Nephron progenitor cell (in vitro differentiated cells): ENCODE results near the gene ZNF692.

Experiments used
- DNase-seq: peaks from one replicate; pipeline ENCODE4 v3.0.0; 2021
- H3K27ac Mint-ChIP-seq: 2 replicates; pipeline ENCODE4 v1.8.0; 2021; ENCODE audit warnings: mild to moderate bottlenecking, moderate library complexity, mixed read lengths
- H3K27me3 Mint-ChIP-seq: 2 replicates; pipeline ENCODE4 v1.8.0; 2021; ENCODE audit warnings: mild to moderate bottlenecking, low read depth, mixed read lengths; ENCODE audit not compliant: poor library complexity
- H3K36me3 Mint-ChIP-seq: 2 replicates; pipeline ENCODE4 v1.8.0; 2021; ENCODE audit warnings: low read depth, mixed read lengths
- H3K4me1 Mint-ChIP-seq: 2 replicates; pipeline ENCODE4 v1.8.0; 2021; ENCODE audit warnings: mixed read lengths
- H3K4me3 Mint-ChIP-seq: 2 replicates; pipeline ENCODE4 v1.8.0; 2021; ENCODE audit warnings: mild to moderate bottlenecking, moderate library complexity, mixed read lengths
- H3K9me3 Mint-ChIP-seq: 2 replicates; pipeline ENCODE4 v1.8.0; 2021; ENCODE audit warnings: mild to moderate bottlenecking, moderate library complexity, mixed read lengths
- TF ChIP-seq, protein P1 (sequence below): fragments of 200-600 bp; sonication (generic); IDR thresholded peaks from 2 replicates; pipeline ENCODE4 v1.5.0; 2021; ENCODE audit warnings: antibody characterized with exemption

Gene ZNF692

DNA sequence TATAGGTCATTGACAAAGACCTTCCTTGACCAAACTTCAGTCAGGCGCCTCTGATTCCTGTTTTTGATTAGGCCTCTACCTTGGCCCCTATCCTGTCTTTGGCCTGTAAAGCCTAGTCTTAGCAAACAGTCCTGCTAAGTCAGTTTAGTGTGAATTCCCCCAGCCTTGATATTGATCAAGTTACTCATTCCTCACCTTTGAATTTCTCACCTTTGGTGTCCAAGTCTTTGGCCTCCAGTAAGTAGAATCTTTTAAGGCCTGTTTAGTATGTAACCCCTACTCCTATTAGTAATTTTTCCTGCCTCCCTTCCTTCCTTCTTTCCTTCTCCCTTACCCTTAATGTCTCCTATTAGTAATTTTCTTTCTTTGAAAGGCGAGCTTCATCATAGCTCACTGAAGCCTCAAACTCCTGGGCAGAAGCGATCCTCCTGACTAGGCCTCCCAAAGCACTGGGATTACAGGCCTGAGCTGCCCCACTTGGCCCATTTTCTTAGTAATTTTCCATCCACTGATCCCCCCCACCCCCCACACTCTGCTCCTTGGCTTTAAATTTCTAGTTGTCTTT, 13.0 kb upstream of the ZNF692 start:
- Mint-ChIP-seq H3K27ac (no peak overlapping the region), H3K27me3 (peaks cover 19% of the 10 kb centered on the region), H3K36me3 (no peaks in the 10 kb centered on the region), H3K4me3 (peak overlapping the region; percentile 97), H3K4me1 (peaks cover 5% of the 10 kb centered on the region), H3K9me3 (peaks cover 7% of the 10 kb centered on the region)
- TF ChIP-seq, protein P1, sequence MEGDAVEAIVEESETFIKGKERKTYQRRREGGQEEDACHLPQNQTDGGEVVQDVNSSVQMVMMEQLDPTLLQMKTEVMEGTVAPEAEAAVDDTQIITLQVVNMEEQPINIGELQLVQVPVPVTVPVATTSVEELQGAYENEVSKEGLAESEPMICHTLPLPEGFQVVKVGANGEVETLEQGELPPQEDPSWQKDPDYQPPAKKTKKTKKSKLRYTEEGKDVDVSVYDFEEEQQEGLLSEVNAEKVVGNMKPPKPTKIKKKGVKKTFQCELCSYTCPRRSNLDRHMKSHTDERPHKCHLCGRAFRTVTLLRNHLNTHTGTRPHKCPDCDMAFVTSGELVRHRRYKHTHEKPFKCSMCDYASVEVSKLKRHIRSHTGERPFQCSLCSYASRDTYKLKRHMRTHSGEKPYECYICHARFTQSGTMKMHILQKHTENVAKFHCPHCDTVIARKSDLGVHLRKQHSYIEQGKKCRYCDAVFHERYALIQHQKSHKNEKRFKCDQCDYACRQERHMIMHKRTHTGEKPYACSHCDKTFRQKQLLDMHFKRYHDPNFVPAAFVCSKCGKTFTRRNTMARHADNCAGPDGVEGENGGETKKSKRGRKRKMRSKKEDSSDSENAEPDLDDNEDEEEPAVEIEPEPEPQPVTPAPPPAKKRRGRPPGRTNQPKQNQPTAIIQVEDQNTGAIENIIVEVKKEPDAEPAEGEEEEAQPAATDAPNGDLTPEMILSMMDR: no peak
- no peak for DNase-seq

DNA sequence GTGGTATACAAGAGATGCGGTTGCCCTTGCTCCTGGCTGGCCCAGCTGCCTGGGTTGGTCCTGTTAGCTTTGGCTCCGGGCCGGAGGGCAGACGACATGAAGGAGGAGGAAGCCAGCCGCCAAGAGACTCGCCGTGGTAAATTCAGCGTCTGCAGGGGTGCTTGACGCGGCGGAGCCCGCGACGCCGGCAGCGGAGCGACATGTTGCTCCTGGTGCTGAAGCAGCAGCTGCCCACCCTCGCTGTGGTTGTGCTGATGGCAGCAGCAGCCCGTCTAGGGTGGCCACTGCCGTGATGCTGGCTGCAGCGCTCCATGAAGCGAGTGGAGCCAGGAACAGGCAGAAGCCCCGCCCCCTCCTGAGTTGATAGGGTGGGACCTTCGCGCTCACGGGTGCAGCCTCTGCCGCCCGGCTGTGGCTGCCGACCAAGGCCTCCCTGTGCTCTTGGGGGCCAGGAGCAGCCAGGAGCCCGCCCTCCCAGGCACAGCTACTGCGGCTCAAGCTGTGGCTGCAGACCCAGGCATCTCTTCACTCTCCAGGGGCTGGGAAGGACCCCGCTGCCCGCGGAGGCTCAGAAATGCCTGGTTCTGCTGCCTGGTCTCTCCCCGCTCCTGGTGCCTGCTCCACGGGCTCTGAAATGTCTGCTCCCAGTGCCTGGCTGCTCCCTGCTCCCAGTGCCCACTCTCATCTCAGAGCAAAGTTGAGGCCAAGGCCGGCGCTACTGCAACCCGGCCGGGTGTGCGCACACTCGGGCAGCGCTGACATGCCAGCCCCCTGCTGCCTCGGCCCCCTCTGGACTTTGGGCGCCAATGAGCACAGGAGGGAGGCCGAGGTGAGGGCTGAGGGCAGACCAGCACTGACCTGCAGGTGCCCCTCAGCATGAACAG, 4.4 kb upstream of the ZNF692 start:
- H3K4me1 Mint-ChIP-seq: peaks cover 39% of the 10 kb centered on the region
- H3K27ac Mint-ChIP-seq: peak overlapping the region; percentile 62
- DNase-seq: peak; percentile 94
- no peaks in the 10 kb centered on the region for H3K36me3 Mint-ChIP-seq
- H3K9me3 Mint-ChIP-seq: no peaks in the 10 kb centered on the region
- TF ChIP-seq, protein P1: no peak
- H3K4me3 Mint-ChIP-seq: peak overlapping the region; percentile 84
- H3K27me3 Mint-ChIP-seq: peaks cover 48% of the 10 kb centered on the region

DNA sequence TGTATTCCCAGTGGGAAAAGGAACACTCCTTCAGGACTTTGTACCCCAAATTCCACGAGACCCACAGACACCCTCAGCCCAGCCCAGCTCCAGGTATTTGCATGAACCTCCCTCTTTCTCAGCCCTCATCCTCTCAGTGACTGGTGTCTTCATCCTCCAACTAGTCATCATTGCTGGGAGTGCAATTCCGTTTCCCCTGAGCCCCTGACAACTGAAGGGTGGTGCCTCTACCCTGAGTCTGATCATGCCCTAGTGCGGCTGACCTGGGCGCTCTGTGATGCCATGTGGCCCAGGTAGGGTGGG, 3.8 kb upstream of the ZNF692 start:
- no peaks in the 10 kb centered on the region for H3K36me3 Mint-ChIP-seq
- peaks cover 49% of the 10 kb centered on the region for H3K27me3 Mint-ChIP-seq
- H3K4me3 Mint-ChIP-seq: peak overlapping the region; percentile 84
- no peaks in the 10 kb centered on the region for H3K9me3 Mint-ChIP-seq
- no peak for DNase-seq
- H3K27ac Mint-ChIP-seq: peak overlapping the region; percentile 62
- peaks cover 45% of the 10 kb centered on the region for H3K4me1 Mint-ChIP-seq
- TF ChIP-seq, protein P1: no peak

DNA sequence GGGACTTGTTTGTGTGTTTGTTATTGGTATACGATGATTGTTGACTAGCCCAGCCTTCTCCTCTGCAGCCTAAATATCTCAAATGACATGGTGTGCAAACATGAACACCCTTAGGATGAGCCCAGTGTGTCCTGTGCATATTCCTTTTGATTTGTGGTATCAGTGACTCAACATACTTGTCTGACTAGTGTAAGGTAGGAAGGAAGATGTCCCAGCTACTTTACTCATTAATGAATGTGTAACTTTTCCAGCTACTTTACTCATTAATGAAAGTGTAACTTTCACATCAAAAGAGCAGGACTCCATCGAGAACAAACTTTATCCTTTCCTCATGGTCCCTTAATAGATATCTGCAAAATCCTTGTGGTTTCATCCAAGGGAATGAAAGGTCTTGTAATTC, 2.7 kb upstream of the ZNF692 start:
- DNase-seq: no peak
- no peak overlapping the region for H3K4me3 Mint-ChIP-seq
- peaks cover 47% of the 10 kb centered on the region for H3K27me3 Mint-ChIP-seq
- H3K9me3 Mint-ChIP-seq: no peaks in the 10 kb centered on the region
- no peaks in the 10 kb centered on the region for H3K36me3 Mint-ChIP-seq
- TF ChIP-seq, protein P1: no peak
- H3K27ac Mint-ChIP-seq: no peak overlapping the region
- H3K4me1 Mint-ChIP-seq: peaks cover 56% of the 10 kb centered on the region

DNA sequence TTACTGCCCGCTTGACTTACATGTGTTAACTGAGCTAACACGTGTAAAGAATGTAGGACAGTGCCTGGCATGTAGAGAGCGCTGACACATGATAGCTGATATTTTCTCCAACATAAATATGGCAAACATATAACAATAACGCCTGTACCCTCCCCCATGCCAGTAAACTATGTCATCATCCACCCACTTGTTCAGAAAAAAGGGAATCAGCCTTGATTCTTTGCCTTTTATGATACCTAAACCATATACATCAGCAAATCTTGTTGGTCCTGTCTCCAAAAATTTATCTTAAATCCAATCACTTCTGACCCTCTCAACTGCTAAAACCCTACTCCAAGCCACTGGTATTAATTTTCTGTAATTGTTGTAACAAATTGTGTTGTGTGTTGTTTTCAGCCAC, 1.1 kb upstream of the ZNF692 start:
- H3K27me3 Mint-ChIP-seq: peaks cover 41% of the 10 kb centered on the region
- TF ChIP-seq, protein P1: no peak
- H3K36me3 Mint-ChIP-seq: peaks cover 7% of the 10 kb centered on the region
- no peak for DNase-seq
- H3K9me3 Mint-ChIP-seq: no peaks in the 10 kb centered on the region
- H3K4me3 Mint-ChIP-seq: peak overlapping the region; percentile 89
- H3K4me1 Mint-ChIP-seq: peaks cover 58% of the 10 kb centered on the region
- no peak overlapping the region for H3K27ac Mint-ChIP-seq
